Gastrocnemius medialis (tissue), 4 donors: ENCODE data around the gene NUDT22.

Source experiments
- CTCF ChIP-seq, 5 experiments: fragments of 450-650 bp in 3 of 5; fragments of 200-600 bp in 2 of 5; sonication (generic) in 2 of 5; IDR thresholded peaks in 4 of 5; conservative IDR thresholded peaks in 1 of 5; 1 replicate in 4 of 5; 2 replicates in 1 of 5; pipeline ENCODE4 v1.5.1; 2016 to 2019; ENCODE audit warnings: antibody characterized with exemption in 5 of 5, mild to moderate bottlenecking in 3 of 5, moderate library complexity in 3 of 5
- POLR2A ChIP-seq, 2 donors: fragments of 450-650 bp; IDR thresholded peaks; one replicate each; pipeline ENCODE4 v1.6.1; 2017; ENCODE audit warnings: antibody characterized with exemption in 2 of 2, mild to moderate bottlenecking in 2 of 2, moderate library complexity in 2 of 2

- TF ChIP-seq CTCF (IDR thresholded peaks at IDR 0.05 in 4 of 5, conservative IDR thresholded peaks at IDR 0.05 in 1 of 5) = no peak
- TF ChIP-seq POLR2A (IDR thresholded peaks at IDR 0.05) = no peak
Measured at GRCh38 chr11:64261556-64262080, 35.5 kb downstream of the NUDT22 start.
